ENCODE measurements around the gene HOXB6.
A peak's percentile ranks its signal among the peaks of the same experiment; 100 is the strongest.

The HOXB6 gene

DNA sequence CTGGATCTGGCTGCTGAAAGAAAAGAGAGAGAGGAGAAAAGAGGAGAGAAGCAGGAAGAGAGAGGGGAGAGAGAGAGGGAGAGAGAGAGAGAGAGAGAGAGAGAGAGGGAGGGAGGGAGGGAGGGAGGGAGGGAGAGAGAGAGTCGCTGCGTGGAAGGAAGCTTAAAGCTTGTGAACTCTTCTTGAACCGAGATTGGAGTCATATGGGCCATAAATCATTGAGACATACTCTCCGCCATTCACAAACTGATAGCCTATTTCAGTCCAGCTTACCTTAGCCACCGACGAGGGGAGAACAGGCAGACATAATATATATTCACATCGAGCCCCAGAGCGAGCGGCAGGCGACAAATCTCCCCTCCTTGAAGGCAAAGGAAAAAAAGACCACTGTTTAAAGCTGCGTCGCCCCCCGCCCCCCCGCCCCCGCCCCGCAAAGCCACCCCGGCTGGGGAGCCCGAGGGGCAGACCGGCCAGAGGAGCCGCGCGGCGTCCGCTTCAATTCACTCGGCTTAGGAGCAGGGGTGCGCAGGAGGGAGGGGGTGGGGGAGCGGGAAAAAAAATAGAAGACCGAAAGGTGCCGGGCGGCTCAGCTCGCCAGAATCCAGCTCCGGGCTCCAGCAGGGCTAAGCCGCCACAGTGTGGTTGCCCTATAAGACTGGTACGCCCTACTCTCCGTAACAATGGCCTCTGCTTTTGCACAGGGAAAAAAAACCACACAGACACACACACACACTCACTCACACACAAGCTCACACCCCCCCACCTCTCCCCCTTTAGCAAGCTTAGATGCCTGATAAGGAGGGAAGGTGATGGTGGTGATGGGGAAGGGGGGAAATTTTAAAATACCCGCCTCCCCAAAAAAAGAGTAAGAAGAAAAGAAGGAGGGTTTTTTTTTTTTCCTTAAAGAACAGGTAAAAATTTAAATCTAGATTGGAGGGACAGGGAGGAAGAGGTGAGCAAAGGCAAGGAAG lies 49.2 kb downstream of the HOXB6 start:
- FAIRE-seq, result no peak
- DNase-seq (ENCODE audit: low spot score), result peak; percentile 90

DNA sequence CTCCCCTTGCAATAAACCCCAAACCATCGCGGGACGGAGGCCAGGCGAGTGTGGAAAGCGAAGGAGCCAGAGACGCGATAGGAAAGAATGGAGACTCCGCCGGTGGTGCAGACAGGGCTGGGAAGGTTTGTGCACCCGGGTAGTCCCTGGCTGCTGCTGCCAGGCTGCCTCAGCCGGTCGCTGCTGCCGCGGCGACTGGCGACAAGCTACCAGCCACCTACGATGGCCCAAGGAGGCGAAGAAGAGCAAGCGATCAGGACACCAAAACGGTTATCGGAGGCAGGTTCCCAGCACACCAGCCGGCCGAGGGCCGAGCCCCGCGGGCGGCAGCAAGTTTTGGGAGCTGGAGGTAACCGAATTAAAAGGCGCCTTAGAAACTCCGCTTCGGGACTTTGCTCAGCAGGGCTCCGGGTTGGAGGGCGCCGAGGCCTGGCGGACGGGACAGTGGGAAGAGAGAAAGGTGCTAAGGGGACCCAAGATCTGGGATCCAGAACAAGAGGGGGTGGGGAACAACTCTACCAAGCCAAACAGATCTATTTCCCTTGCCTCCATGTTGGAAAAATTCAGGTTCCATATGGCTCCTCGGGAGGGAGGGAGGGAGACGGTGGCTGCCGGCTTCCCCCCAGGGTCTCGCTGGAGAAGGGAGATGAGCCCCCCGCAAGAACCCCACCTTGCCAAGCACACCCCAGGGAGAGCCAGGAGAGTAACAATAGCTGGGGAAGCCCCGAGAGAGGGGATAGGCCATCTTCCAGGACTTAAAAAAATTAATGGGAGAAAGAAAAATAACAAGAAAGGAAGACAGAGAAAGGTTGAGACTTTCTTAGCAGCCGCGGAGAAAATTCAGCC lies 50.2 kb downstream of the HOXB6 start:
- DNase-seq (ENCODE audit: low spot score), result no peak

DNA sequence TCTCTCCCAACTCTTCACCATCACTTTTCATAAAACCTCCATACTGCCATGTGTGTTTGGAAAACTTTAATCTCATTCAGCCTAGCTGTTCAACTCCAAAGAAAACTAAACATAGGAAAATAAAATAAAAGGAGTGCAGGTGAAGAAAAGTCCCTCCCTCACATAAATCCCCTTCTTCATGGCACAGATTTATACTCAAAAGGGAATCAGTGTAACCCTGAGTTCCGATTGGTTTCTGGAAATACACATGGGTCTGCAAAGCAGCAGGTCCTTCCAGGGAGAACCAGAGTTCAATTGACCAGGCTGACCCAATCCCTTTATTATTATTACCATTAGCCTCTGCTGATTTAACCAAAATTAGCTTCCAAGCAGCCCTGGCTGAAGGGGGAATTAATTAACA lies 51.0 kb downstream of the HOXB6 start:
- FAIRE-seq, result no peak
- no peak for DNase-seq (ENCODE audit: low spot score)

More for the DNA sequence above, 50.2 kb downstream of the HOXB6 start:
- FAIRE-seq, result no peak

DNA sequence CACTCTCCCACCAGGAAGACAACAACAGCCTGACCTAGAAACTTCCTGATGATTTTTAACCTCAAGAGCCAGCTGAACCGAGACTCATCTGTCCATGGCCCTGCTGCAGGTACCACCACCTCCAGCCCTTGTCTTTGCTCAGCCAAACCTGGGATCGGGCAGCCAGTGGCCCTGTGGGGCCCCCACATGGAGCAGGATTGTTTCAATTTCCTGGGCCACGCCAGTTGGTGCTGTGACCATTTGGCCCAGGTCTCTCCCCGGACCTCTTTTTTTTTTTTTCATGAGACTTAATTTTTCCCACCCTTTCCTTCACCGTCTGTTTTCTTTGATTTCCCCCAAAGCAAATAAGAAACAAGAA lies 51.6 kb downstream of the HOXB6 start:
- no peak for FAIRE-seq
- DNase-seq (ENCODE audit: low spot score), result no peak

DNA sequence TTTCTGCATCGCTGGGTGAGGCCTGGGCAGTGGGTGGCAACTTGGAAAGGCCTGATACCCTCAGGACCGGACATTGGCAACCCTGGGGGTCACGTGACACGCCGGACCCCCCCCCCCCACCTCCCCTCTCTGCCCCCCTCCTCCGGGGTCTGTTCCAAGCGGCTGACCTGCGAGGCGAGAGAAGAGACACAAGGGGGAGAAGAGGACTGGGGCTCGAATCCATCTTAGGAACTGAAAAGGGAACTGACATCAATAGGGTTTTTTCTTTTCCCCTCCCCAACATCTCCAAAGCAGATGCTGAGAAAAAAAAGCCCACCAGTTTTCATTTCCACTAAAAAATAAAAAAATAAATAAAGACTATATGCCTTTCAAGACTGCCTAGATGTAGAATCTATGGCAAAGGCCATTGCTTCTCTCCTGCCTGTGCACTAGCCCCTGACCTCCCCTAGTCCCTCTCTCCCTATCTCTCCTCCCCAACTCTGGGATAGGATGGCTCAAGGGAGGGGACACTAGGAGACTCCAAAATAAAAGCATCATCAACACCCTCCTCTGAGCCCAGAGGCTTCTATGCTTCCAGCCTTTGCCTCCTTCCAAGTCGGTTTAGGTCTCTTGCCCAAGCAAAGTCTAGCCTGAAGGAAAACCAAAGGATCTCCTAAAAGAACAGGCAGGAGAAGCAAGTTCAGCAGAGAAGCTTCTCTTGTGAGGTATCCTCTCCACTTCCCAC lies 52.2 kb downstream of the HOXB6 start:
- no peak for DNase-seq (ENCODE audit: low spot score)
- FAIRE-seq, result no peak

DNA sequence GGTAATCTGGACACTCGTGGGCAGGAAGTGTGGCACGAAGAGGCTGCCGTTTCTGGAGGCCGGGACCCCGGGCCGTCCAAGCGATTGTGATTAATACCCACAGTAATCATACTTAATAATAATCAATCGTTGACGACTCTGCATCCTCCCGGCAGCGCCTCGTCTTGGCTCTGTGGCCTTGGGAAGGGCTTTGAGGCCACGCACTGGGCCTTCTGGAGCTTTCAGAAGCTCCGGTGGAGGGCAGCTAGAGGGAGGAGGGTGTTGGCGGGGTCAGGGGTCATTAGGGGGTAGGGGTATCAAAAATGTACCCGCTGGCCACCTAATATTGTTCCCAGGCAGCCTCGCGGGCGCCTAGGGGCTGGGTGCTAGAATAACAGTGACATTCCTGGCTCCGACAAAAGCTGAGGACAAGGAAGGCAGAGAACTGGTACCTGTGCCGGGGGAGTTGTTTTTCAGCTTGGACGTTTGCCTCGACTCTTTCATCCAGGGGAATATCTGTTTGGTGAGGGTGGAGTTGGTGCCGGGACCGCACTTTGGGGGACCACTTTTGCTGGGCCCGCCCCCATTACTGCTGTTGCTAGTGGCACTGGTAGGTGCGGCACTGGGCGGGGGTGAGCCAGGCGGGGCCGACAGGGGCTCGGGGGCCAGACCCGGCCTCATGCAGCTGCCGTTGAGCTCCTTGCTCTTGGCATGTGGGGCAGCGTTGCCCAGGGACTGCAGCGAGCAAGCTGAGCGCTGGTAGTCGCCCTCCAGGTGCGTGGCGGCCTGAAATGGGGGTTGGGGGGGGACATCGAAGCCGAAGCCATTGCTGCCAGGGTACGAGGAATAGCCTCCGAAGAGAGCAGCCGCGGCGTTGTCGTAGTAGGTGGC lies 53.0 kb downstream of the HOXB6 start:
- no peak for FAIRE-seq

DNA sequence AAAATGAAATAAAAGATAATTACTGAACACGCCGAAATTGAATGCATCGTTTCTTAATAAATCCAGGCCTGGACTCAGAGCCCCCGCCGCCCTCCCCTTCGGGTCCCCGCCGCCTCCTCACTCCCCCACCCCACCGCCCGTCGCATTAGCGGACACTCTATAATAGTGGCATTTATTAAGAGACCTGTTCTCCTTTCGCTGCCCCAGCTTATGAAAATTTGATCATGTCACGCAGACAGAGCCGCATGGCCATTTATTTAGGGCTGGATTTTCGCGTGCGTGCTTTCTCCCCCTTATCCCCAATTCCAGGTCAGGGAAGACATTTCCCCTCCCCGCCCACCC lies 53.6 kb downstream of the HOXB6 start:
- FAIRE-seq (no peak), DNase-seq (ENCODE audit: low spot score) (no peak)

More for the DNA sequence above, 53.0 kb downstream of the HOXB6 start:
- DNase-seq (ENCODE audit: low spot score), result no peak

DNA sequence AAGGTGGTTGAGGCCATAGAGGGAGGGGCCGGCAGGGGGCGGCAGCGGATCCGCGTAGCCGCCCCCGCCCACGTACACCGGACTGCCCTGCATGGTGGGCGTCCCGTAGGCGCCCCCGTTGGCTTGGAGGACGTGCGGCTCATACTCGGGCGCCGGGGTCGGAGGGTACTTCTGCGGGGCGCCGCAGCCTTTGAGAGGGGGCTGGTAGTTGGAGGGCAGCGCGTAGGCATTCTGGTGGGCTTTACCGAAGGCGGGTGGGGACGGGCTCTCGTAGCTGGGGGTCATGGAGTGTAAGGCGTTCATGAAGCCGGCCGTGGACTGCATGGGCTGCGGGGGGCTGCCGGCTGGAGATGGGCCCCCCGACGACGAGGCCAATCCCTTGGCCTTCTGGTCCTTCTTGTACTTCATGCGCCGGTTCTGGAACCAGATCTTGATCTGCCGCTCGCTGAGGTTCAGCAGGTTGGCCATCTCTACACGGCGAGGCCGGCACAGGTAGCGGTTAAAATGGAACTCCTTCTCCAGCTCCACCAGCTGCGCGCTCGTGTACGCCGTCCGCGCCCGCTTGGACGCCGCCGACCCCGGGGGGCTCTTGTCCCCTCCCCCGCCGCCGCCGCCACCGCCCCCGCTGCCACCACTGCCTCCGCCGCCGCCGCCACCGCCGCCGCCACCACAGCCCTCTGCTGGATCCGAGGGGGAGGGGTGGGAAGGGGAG lies 54.1 kb downstream of the HOXB6 start:
- FAIRE-seq, result no peak
- DNase-seq (ENCODE audit: low spot score), result no peak

DNA sequence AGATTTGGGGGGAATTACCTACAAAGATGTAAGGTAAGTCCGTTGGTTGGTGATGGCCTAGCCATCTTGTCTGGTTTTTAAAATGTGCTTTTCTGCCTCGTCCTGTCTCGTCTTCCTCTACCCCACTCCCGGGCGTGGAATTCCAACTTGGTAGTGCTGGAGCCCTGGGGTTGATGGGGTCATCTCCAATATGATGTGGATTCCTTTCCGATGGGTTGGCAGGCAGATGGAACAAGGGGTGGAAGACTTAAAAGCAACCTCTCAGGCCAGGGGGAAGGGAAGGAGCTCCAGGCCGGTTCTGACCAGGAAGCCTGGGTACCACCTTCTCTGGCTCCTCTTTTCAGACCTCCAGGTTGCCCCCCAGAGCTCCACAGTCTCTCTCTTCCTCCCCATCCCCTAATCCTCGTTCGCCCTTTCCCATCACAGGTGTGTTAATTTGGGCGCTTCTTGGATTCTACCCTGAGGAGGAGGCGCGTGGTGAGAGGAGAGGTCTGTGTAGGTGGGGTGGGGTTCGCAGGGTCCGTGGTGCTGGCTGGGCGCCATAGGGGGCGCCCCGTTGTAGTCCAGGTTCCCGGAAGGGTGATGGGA lies 54.8 kb downstream of the HOXB6 start:
- DNase-seq (ENCODE audit: low spot score) (no peak), FAIRE-seq (no peak)

DNA sequence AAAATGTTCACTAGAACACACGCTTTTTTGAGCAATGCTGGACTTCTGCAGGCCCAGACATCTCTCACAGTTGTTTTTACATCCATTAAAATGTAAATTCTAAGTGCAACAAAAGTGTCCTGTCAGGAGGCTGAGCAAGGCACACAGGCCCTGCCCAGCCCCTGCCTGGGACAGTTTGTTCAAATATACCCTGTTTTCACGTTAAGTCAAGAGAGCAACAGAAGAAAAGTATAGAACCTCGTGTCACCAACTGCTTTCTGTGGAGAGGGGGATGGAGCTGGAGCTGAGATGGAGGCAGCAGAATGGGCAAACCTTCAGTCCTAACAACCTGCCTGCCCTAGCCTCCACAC lies 55.5 kb downstream of the HOXB6 start:
- FAIRE-seq (no peak), DNase-seq (ENCODE audit: low spot score) (no peak)

DNA sequence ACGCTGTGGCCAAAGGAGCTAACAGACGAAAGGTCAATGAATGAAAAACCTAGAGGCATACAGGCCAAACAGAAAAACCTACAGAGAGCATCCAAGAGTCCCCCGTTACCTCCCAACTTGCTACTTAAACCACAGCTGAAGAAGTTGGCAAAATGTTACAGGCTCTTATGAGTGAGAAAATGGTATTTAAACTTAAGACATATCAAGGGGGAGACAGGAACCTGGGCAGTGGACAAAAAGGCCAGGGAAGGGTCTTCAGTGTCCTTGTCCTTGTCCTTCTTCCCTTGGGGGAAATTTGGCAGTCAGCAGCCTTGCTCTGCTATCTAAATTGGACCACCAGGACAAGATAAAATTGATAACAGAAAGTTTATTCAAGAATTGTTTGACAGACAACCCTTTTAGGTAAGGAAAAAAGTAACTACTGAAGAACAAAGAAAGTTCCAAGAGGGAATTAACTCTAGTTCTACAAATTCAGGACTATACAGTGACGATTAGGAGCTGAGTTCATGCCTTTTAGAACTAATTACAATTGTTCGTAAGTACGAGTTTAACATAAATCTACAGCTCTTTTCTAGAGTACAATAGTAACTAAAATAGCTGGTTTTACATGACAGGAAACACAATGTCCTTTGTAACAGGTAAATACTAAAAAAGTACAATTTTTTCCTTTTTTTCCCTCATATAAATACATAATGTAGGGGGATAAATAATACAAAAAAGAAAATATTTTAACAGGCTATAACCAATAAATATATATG lies 56.1 kb downstream of the HOXB6 start:
- FAIRE-seq (no peak), DNase-seq (ENCODE audit: low spot score) (no peak)

DNA sequence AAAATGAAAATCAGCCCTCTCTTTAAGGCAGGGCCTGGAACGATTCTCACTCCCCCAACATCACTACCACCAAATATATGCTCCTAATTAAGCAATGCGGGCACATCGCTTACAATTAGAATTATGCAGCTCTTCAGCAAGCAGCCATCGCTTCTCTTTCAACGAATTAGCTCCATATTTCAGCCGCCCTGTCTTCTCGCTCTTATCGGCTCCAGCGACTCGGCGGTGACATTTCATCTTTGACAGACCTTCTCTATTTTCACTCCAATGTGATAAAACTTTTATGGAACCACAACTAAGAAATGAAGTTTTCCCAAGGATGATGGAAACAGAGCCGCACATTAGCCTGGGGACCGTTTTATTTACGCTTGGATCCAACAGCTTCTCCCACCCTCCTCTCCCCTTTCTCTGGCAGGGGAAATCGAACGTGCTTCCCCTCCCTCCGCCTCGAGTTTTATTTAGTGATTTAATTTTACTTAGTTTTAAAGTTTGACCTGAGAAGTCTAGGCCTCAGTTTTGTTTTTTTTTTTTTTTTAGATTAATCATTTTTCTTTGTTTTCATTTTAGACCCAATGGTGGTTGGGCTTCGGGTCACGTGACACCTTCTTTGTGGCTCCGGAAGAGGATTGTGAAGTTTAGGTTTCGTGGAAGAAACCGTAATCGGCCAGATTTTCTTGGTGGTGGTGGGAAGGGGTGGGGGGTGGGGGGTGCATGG lies 56.8 kb downstream of the HOXB6 start:
- FAIRE-seq (no peak), DNase-seq (ENCODE audit: low spot score) (no peak)

DNA sequence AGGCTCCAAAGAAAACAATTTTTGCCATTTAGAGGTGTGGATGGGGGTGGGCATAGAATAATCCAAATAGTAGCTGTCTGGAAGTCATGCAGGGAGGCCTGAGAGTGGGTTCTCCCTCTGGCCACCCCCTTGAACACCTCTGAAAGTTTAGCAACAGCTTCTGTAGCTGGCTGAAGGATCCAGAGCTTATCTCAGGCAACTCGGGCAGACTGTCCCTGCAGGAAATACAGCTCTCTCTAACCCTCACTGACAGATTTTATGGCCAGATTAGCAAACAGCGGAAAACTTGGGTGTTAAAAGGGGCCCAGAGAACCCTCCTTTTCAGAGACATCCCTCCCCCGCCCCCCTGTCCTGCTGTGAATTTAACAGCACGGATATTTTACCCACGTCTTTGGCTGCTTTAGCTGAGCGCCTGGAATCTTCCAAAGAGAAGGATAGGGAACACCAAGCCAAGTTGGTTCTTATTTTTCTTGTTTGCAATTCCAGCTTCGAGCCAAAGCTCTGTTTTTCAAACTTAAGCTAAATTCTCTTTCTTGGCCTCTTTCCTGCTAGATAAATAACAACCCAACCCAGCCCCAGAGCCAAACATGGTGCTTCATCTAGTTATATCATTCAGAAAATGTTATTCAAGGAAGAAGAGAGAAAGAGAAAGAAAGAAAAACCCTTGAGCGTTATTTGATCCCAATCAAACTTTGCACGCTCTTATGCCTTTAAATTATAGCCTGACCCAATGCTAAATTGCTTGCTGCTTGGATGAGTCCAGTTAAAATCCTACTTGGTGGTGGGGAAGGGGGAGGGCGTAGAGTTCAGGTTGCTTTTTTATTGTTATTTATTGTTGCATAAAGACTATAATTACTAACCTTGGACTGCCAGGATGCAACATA lies 57.6 kb downstream of the HOXB6 start:
- DNase-seq (ENCODE audit: low spot score), result no peak
- no peak for FAIRE-seq

DNA sequence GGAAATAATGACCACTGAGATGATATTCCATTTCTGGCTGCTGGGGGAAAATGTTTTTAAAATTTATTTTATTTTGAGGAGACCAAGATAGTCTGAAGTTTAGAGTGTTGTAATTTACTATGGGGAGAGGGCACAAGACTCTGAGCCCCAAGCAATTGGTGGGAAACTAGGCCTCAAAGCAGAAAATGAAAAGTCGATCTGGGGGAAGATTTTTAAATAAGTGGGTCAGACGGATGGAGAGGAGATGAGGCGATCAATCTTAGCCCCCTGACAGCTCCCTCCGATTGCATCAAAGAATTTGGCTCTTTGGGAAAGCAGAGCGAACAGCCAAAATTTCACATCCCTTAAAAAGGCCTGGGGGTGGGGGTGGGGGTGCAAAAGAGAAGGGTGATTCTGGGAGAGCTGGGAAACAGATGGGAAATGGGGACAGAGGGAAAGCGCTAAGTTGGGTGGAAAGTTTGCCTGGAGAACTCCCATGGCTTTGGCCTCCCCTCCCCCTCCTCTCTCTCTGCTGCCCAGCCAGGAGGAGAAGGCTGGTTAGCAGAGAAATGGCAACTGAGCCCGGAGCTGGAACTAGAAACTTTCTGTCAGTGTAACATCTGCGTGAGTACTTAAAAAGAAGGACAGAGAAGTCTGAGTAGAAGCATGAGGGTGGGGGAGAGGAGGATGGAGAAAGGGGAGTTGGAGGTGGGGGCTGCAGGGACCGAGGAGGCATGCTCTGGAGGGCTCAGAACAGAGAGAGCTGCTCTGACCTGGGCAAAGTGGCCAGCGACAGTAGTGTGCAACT lies 58.5 kb downstream of the HOXB6 start:
- DNase-seq (ENCODE audit: low spot score) (no peak), FAIRE-seq (no peak)
